Endodermal cell (in vitro differentiated cells): Measurements from ENCODE around the gene NDFIP1. TPM values are rescaled to one million over a fixed set of nuclear protein-coding genes. Genes with fewer than 3 reads are reported as not detected.

ENCODE experiments used
- DNase-seq: peaks from one replicate; pipeline ENCODE4 v3.0.0-alpha.2; 2017
- H3K27ac ChIP-seq: 2 replicates; pipeline ENCODE4 v1.5.1; 2013; ENCODE audit warnings: mild to moderate bottlenecking, low read depth, low read length, moderate library complexity
- H3K27me3 ChIP-seq: 2 replicates; pipeline ENCODE4 v1.6.1; 2013; ENCODE audit warnings: mild to moderate bottlenecking, low read length, moderate library complexity; ENCODE audit not compliant: insufficient read depth, control insufficient read depth, poor library complexity, severe bottlenecking
- H3K36me3 ChIP-seq: 2 replicates; pipeline ENCODE4 v1.7.0; 2013; ENCODE audit warnings: mild to moderate bottlenecking, low read length, moderate library complexity; ENCODE audit not compliant: control insufficient read depth, insufficient read depth
- H3K4me1 ChIP-seq: one replicate; pipeline ENCODE4 v1.7.0; 2013; ENCODE audit warnings: low read length; ENCODE audit not compliant: control insufficient read depth, insufficient read depth
- H3K4me3 ChIP-seq: 2 replicates; pipeline ENCODE4 v1.5.1; 2013; ENCODE audit warnings: mild to moderate bottlenecking, low read length, moderate library complexity
- H3K9ac ChIP-seq: 2 replicates; pipeline ENCODE4 v1.6.1; 2013; ENCODE audit warnings: mild to moderate bottlenecking, low read length, moderate library complexity; ENCODE audit not compliant: poor library complexity, severe bottlenecking; ENCODE audit errors: extremely low read depth
- H3K9me3 ChIP-seq: 2 replicates; pipeline ENCODE4 v1.6.1; 2013; ENCODE audit warnings: mild to moderate bottlenecking, low read length, moderate library complexity; ENCODE audit not compliant: control insufficient read depth
- H3K27ac Mint-ChIP-seq: 2 replicates; pipeline ENCODE4 v1.8.0; 2020; ENCODE audit warnings: mixed read lengths
- H3K27me3 Mint-ChIP-seq: 2 replicates; pipeline ENCODE4 v1.8.0; 2021; ENCODE audit warnings: mild to moderate bottlenecking, mixed read lengths; ENCODE audit not compliant: insufficient read depth
- H3K36me3 Mint-ChIP-seq: 2 replicates; pipeline ENCODE4 v1.8.0; 2020; ENCODE audit warnings: low read depth, mixed read lengths
- H3K4me1 Mint-ChIP-seq: 2 replicates; pipeline ENCODE4 v1.8.0; 2020; ENCODE audit warnings: mixed read lengths
- H3K4me3 Mint-ChIP-seq: 2 replicates; pipeline ENCODE4 v1.8.0; 2020; ENCODE audit warnings: mild to moderate bottlenecking, moderate library complexity, mixed read lengths
- H3K9me3 Mint-ChIP-seq: 2 replicates; pipeline ENCODE4 v1.8.0; 2020; ENCODE audit warnings: mild to moderate bottlenecking, mixed read lengths
- WGBS, 2 experiments: methylation state at CpG; one replicate each; pipeline versions ENCODE4 v1.1.5 to v1.1.7; 2013; ENCODE audit warnings: missing lambda C conversion rate in 2 of 2, mixed read lengths in 1 of 2; ENCODE audit not compliant: insufficient coverage in 1 of 2, insufficient read length in 1 of 2; 5-methylcytosine and 5-hydroxymethylcytosine counted together
- total RNA-seq, 2 donors: library from RNA; stranded (reverse); fragmentation: NEBNext Ultra II Directional in 1 of 2; extraction: Animal tissue kit (Norgen Biotek cat#: 25700) in 1 of 2; gene quantifications; 2 replicates in 1 of 2; 3 replicates in 1 of 2; pipeline ENCODE4 v1.2.1, GENCODE V29; 2021
- TF ChIP-seq, protein P1 (sequence below): fragments of 200-600 bp; sonication (generic); conservative IDR thresholded peaks from 2 replicates; pipeline ENCODE4 v1.5.0; 2021; ENCODE audit warnings: antibody characterized with exemption, mild to moderate bottlenecking

The NDFIP1 gene
- total RNA-seq, 2 donors from 2014 or later = 46.2 to 49.0 TPM

DNA sequence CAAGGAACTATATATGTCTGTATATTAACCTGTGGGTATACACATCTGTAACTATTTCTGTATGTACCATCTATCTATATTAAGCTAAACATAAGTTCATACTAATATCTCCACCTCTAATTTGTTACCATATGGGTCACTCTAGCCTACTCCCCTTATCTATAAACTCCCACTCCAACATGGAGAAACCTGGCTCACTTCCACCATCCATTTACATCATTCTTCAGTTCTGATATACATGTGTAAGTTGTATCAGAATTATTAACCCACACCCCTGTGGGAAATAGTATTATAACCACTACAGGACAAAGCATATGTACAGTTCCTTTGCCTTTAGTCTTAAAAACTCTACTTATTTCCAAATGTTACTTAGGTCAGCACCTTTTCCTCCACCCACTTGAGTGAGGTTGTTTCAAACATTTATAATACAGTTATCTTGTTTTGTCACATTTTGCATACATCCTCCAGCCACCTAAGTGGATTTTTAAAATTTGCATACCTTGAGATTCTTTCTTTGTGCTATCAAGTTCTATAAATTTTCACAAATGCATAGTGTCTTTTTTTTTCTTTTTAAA is 10.6 kb downstream of the NDFIP1 start:
- no peak overlapping the region for H3K27ac Mint-ChIP-seq
- H3K9me3 Mint-ChIP-seq = no peaks in the 10 kb centered on the region
- H3K4me3 ChIP-seq = no peak overlapping the region
- H3K4me1 ChIP-seq = no peaks in the 10 kb centered on the region
- H3K36me3 ChIP-seq = peaks cover 59% of the 10 kb centered on the region
- H3K27ac ChIP-seq = no peak overlapping the region
- DNase-seq = no peak
- H3K27me3 ChIP-seq = no peaks in the 10 kb centered on the region
- TF ChIP-seq, protein P1, sequence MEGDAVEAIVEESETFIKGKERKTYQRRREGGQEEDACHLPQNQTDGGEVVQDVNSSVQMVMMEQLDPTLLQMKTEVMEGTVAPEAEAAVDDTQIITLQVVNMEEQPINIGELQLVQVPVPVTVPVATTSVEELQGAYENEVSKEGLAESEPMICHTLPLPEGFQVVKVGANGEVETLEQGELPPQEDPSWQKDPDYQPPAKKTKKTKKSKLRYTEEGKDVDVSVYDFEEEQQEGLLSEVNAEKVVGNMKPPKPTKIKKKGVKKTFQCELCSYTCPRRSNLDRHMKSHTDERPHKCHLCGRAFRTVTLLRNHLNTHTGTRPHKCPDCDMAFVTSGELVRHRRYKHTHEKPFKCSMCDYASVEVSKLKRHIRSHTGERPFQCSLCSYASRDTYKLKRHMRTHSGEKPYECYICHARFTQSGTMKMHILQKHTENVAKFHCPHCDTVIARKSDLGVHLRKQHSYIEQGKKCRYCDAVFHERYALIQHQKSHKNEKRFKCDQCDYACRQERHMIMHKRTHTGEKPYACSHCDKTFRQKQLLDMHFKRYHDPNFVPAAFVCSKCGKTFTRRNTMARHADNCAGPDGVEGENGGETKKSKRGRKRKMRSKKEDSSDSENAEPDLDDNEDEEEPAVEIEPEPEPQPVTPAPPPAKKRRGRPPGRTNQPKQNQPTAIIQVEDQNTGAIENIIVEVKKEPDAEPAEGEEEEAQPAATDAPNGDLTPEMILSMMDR = no peak
- H3K9me3 ChIP-seq = no peaks in the 10 kb centered on the region
- H3K27me3 Mint-ChIP-seq = no peaks in the 10 kb centered on the region
- no peak overlapping the region for H3K4me3 Mint-ChIP-seq
- H3K4me1 Mint-ChIP-seq = peaks cover 6% of the 10 kb centered on the region
- H3K9ac ChIP-seq = no peak overlapping the region
- H3K36me3 Mint-ChIP-seq = peaks cover 21% of the 10 kb centered on the region

DNA sequence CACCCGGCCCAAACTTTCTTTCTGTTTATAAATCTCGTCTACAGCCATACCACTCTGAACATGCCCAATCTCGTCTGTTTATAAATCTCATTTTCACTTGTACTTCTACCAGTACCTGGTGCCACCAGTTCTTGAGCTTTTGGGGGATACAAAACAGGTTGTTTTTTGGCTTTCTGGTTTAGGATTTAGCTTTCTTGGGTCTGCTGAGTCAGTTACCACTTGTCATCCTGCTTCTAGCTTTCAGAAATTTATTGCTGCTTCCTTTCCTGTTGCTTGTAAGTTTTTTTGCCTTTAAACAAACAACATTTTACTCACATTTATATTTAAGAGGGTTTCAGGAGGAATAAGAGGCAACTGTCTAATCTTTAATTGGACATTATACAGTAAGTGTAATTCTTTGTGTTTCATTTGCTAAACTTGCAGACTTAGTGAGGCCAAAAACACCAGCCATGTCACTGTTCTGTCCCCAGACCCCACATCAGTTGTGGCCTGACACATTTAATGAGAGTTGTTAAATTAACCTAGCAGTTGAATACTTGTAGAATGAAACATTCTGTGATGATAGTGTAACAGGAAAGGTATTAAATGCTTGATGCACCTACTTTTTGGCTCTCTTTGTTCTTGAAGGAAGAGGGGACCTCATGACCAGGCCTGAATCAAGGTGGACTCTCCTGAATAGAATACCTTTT is 11.8 kb downstream of the NDFIP1 start:
- Histone ChIP-seq H3K9me3 (peaks cover 7% of the 10 kb centered on the region), H3K4me3 (no peak overlapping the region), H3K4me1 (no peaks in the 10 kb centered on the region), H3K36me3 (peaks cover 61% of the 10 kb centered on the region), H3K9ac (no peak overlapping the region), H3K27me3 (no peaks in the 10 kb centered on the region), H3K27ac (no peak overlapping the region)
- no peak overlapping the region for H3K4me3 Mint-ChIP-seq
- TF ChIP-seq, protein P1 = no peak
- peaks cover 30% of the 10 kb centered on the region for H3K36me3 Mint-ChIP-seq
- H3K4me1 Mint-ChIP-seq = peaks cover 6% of the 10 kb centered on the region
- peaks cover 9% of the 10 kb centered on the region for H3K9me3 Mint-ChIP-seq
- no peak for DNase-seq
- H3K27me3 Mint-ChIP-seq = no peaks in the 10 kb centered on the region
- peak overlapping the region; percentile 24 for H3K27ac Mint-ChIP-seq
- 91 to 94% methylated on average over 3 of the region's 3 CpGs for WGBS, 2 experiments

DNA sequence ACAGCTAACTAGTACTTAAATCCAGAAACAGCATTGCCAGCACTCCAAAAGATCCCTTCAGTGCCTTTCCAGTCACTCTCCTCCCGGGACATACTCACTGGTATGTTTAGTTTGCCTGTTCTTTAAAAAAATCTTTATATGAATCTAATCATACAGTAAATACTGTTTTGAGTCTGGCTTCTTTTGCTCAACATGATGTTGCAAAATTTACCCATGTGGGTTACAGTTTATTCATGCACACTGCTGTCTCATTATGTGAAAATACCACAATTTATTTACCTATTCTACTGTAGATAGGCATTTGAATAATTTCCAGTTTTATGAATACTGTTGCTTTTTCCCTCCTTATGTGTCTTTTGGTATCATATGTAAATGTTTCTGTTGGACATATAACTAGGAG is 13.5 kb downstream of the NDFIP1 start:
- H3K27me3 Mint-ChIP-seq = no peaks in the 10 kb centered on the region
- WGBS, 2 experiments = 50% methylated on average over 1 of the region's 1 CpG; no CpG with 5 or more reads in 1 of the 2 experiments

More for the DNA sequence above, 13.5 kb downstream of the NDFIP1 start:
- H3K9ac ChIP-seq = no peak overlapping the region
- Mint-ChIP-seq H3K4me1 (peaks cover 6% of the 10 kb centered on the region), H3K9me3 (peaks cover 13% of the 10 kb centered on the region), H3K36me3 (peaks cover 34% of the 10 kb centered on the region), H3K27ac (no peak overlapping the region), H3K4me3 (no peak overlapping the region)
- TF ChIP-seq, protein P1 = no peak
- H3K4me3 ChIP-seq = no peak overlapping the region
- H3K36me3 ChIP-seq = peaks cover 55% of the 10 kb centered on the region
- no peaks in the 10 kb centered on the region for H3K4me1 ChIP-seq
- no peak for DNase-seq
- no peak overlapping the region for H3K27ac ChIP-seq
- H3K9me3 ChIP-seq = peaks cover 10% of the 10 kb centered on the region
- no peaks in the 10 kb centered on the region for H3K27me3 ChIP-seq
